SK-N-SH treated with all-trans-retinoic acid at 6 μM for 48 hours (cell line): ENCODE results near the gene RTRAF.

ENCODE experiments used
- ATAC-seq: fragments of 200-7000 bp; cut with Tn5 transposase; 3 replicates; pipeline ENCODE4 v1.9.1; 2020; ENCODE audit warnings: mild to moderate bottlenecking, moderate library complexity
- ARNTL ChIP-seq: fragments of 450-650 bp; formaldehyde crosslinking; IDR thresholded peaks from 2 replicates; pipeline ENCODE4 v1.5.0; 2020; ENCODE audit warnings: low read depth, mild to moderate bottlenecking, moderate library complexity, borderline replicate concordance
- BACH2 ChIP-seq: fragments of 250-450 bp; sonication (Bioruptor Pico); IDR thresholded peaks from 2 replicates; pipeline ENCODE4 v1.9.0; 2021; ENCODE audit warnings: mild to moderate bottlenecking, borderline replicate concordance
- CSDC2 ChIP-seq: fragments of 250-450 bp; sonication (Bioruptor Pico); IDR thresholded peaks from 2 replicates; pipeline ENCODE4 v1.5.0; 2020; ENCODE audit warnings: mild to moderate bottlenecking, moderate library complexity
- CSRNP3 ChIP-seq: fragments of 250-450 bp; sonication (Bioruptor Pico); IDR thresholded peaks from 2 replicates; pipeline ENCODE4 v1.5.1; 2021; ENCODE audit warnings: mild to moderate bottlenecking, moderate library complexity
- ESRRG ChIP-seq: fragments of 250-450 bp; sonication (Bioruptor Pico); IDR thresholded peaks from 2 replicates; pipeline ENCODE4 v1.6.1; 2021; ENCODE audit warnings: mild to moderate bottlenecking
- GLIS3 ChIP-seq: fragments of 250-450 bp; sonication (Bioruptor Pico); IDR thresholded peaks from 2 replicates; pipeline ENCODE4 v1.5.0; 2020; ENCODE audit warnings: mild to moderate bottlenecking, moderate library complexity
- ISL1 ChIP-seq: fragments of 250-450 bp; sonication (Bioruptor Pico); IDR thresholded peaks from 2 replicates; pipeline ENCODE4 v2.1.2; 2022; ENCODE audit warnings: mild to moderate bottlenecking, moderate library complexity
- OSR1 ChIP-seq: fragments of 250-450 bp; sonication (Bioruptor Pico); IDR thresholded peaks from 2 replicates; pipeline ENCODE4 v1.8.0; 2022; ENCODE audit warnings: moderate library complexity, mild to moderate bottlenecking, inconsistent platforms
- PPARA ChIP-seq: fragments of 250-450 bp; sonication (Bioruptor Pico); IDR thresholded peaks from 2 replicates; pipeline ENCODE4 v1.5.0; 2020; ENCODE audit warnings: mild to moderate bottlenecking, borderline replicate concordance
- RARB ChIP-seq: fragments of 250-450 bp; sonication (Bioruptor Pico); IDR thresholded peaks from 2 replicates; pipeline ENCODE4 v1.8.0; 2021; ENCODE audit warnings: mild to moderate bottlenecking, moderate library complexity
- SNAI2 ChIP-seq: fragments of 250-450 bp; sonication (Bioruptor Pico); IDR thresholded peaks from 2 replicates; pipeline ENCODE4 v1.5.0; 2020; ENCODE audit warnings: mild to moderate bottlenecking, moderate library complexity
- TOX ChIP-seq: fragments of 250-450 bp; sonication (Bioruptor Pico); IDR thresholded peaks from 2 replicates; pipeline ENCODE4 v1.8.0; 2021; ENCODE audit warnings: mild to moderate bottlenecking, moderate library complexity, borderline replicate concordance
- ZC3H10 ChIP-seq: fragments of 250-450 bp; sonication (Bioruptor Pico); IDR thresholded peaks from 2 replicates; pipeline ENCODE4 v1.5.1; 2021; ENCODE audit warnings: mild to moderate bottlenecking, moderate library complexity
- ZFP3 ChIP-seq: fragments of 250-450 bp; sonication (Bioruptor Pico); IDR thresholded peaks from 2 replicates; pipeline ENCODE4 v1.5.0; 2020; ENCODE audit warnings: mild to moderate bottlenecking, moderate library complexity
- ZFP30 ChIP-seq: fragments of 450-650 bp; formaldehyde crosslinking; IDR thresholded peaks from 2 replicates; pipeline ENCODE4 v1.5.0; 2022; ENCODE audit warnings: mild to moderate bottlenecking, moderate library complexity
- ZNF565 ChIP-seq: fragments of 450-650 bp; formaldehyde crosslinking; conservative IDR thresholded peaks from 2 replicates; pipeline ENCODE4 v1.5.0; 2020; ENCODE audit warnings: low read depth, mild to moderate bottlenecking, moderate library complexity
- ZNF70 ChIP-seq: fragments of 450-650 bp; formaldehyde crosslinking; IDR thresholded peaks from 2 replicates; pipeline ENCODE4 v1.5.0; 2020; ENCODE audit warnings: mild to moderate bottlenecking, moderate library complexity
- TF ChIP-seq, protein P1 (sequence below): fragments of 250-450 bp; sonication (Bioruptor Pico); IDR thresholded peaks from 2 replicates; pipeline ENCODE4 v1.8.0; 2020; ENCODE audit warnings: mild to moderate bottlenecking, moderate library complexity, borderline replicate concordance
- TF ChIP-seq, protein P2 (sequence below): fragments of 250-450 bp; sonication (Bioruptor Pico); IDR thresholded peaks from 2 replicates; pipeline ENCODE4 v1.5.1; 2020; ENCODE audit warnings: low read depth, mild to moderate bottlenecking, moderate library complexity
- TF ChIP-seq, protein P3 (sequence below): fragments of 250-450 bp; sonication (Bioruptor Pico); IDR thresholded peaks from 2 replicates; pipeline ENCODE4 v1.8.0; 2021; ENCODE audit warnings: low read depth, mild to moderate bottlenecking, moderate library complexity, borderline replicate concordance
- TF ChIP-seq, protein P4 (sequence below): fragments of 250-450 bp; sonication (Bioruptor Pico); IDR thresholded peaks from 2 replicates; pipeline ENCODE4 v1.5.0; 2020; ENCODE audit warnings: mild to moderate bottlenecking, moderate library complexity

RTRAF gene

GRCh38 chr14:52006361-52006760 lies 17.0 kb downstream of the RTRAF start (continued):
- TF ChIP-seq CSRNP3 (CRISPR knock-in tag) (no peak), ISL1 (CRISPR knock-in tag) (no peak), ZNF70 (CRISPR knock-in tag) (no peak), CSDC2 (CRISPR knock-in tag) (no peak), ESRRG (CRISPR knock-in tag) (no peak), SNAI2 (CRISPR knock-in tag) (no peak), GLIS3 (no peak), OSR1 (no peak)

DNA sequence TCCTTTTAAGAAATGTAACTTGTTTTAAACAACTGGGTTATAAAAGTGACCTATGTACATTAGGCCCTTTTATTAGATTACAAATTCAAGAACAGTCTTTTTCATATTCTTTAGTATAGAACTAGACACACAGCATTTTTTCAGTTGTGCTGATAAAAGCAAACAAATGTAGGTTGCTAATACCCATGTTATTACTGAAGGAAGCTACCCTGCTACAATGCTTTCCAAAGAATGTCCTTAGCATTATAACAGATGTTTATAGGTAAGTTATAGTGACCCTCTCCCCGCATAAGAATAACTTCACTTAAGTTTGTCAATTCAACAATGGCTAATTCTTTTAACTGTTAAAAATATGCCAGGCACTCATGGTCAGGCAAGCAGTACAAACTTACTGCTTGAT lies 17.9 kb downstream of the RTRAF start:
- no peak for ATAC-seq
- no peak for TF ChIP-seq RARB (CRISPR knock-in tag)
- TF ChIP-seq BACH2 (CRISPR knock-in tag) = no peak
- TF ChIP-seq, protein P1, sequence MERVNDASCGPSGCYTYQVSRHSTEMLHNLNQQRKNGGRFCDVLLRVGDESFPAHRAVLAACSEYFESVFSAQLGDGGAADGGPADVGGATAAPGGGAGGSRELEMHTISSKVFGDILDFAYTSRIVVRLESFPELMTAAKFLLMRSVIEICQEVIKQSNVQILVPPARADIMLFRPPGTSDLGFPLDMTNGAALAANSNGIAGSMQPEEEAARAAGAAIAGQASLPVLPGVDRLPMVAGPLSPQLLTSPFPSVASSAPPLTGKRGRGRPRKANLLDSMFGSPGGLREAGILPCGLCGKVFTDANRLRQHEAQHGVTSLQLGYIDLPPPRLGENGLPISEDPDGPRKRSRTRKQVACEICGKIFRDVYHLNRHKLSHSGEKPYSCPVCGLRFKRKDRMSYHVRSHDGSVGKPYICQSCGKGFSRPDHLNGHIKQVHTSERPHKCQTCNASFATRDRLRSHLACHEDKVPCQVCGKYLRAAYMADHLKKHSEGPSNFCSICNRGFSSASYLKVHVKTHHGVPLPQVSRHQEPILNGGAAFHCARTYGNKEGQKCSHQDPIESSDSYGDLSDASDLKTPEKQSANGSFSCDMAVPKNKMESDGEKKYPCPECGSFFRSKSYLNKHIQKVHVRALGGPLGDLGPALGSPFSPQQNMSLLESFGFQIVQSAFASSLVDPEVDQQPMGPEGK (CRISPR knock-in tag) = no peak
- TF ChIP-seq ZFP3 (CRISPR knock-in tag) = no peak
- TF ChIP-seq ZFP30 (CRISPR knock-in tag) = no peak
- TF ChIP-seq ISL1 (CRISPR knock-in tag) = no peak
- TF ChIP-seq, protein P2, sequence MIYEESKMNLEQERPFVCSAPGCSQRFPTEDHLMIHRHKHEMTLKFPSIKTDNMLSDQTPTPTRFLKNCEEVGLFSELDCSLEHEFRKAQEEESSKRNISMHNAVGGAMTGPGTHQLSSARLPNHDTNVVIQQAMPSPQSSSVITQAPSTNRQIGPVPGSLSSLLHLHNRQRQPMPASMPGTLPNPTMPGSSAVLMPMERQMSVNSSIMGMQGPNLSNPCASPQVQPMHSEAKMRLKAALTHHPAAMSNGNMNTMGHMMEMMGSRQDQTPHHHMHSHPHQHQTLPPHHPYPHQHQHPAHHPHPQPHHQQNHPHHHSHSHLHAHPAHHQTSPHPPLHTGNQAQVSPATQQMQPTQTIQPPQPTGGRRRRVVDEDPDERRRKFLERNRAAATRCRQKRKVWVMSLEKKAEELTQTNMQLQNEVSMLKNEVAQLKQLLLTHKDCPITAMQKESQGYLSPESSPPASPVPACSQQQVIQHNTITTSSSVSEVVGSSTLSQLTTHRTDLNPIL (CRISPR knock-in tag) = no peak
- TF ChIP-seq TOX (CRISPR knock-in tag) = no peak
- no peak for TF ChIP-seq CSDC2 (CRISPR knock-in tag)
- TF ChIP-seq, protein P3, sequence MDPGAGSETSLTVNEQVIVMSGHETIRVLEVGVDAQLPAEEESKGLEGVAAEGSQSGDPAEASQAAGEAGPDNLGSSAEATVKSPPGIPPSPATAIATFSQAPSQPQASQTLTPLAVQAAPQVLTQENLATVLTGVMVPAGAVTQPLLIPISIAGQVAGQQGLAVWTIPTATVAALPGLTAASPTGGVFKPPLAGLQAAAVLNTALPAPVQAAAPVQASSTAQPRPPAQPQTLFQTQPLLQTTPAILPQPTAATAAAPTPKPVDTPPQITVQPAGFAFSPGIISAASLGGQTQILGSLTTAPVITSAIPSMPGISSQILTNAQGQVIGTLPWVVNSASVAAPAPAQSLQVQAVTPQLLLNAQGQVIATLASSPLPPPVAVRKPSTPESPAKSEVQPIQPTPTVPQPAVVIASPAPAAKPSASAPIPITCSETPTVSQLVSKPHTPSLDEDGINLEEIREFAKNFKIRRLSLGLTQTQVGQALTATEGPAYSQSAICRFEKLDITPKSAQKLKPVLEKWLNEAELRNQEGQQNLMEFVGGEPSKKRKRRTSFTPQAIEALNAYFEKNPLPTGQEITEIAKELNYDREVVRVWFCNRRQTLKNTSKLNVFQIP (CRISPR knock-in tag) = no peak
- TF ChIP-seq ESRRG (CRISPR knock-in tag) = no peak
- TF ChIP-seq ARNTL (CRISPR knock-in tag) = no peak
- TF ChIP-seq ZNF565 (CRISPR knock-in tag) = no peak
- TF ChIP-seq OSR1 = no peak
- no peak for TF ChIP-seq ZC3H10 (CRISPR knock-in tag)
- no peak for TF ChIP-seq CSRNP3 (CRISPR knock-in tag)
- no peak for TF ChIP-seq SNAI2 (CRISPR knock-in tag)
- TF ChIP-seq PPARA (CRISPR knock-in tag) = no peak
- TF ChIP-seq, protein P4, sequence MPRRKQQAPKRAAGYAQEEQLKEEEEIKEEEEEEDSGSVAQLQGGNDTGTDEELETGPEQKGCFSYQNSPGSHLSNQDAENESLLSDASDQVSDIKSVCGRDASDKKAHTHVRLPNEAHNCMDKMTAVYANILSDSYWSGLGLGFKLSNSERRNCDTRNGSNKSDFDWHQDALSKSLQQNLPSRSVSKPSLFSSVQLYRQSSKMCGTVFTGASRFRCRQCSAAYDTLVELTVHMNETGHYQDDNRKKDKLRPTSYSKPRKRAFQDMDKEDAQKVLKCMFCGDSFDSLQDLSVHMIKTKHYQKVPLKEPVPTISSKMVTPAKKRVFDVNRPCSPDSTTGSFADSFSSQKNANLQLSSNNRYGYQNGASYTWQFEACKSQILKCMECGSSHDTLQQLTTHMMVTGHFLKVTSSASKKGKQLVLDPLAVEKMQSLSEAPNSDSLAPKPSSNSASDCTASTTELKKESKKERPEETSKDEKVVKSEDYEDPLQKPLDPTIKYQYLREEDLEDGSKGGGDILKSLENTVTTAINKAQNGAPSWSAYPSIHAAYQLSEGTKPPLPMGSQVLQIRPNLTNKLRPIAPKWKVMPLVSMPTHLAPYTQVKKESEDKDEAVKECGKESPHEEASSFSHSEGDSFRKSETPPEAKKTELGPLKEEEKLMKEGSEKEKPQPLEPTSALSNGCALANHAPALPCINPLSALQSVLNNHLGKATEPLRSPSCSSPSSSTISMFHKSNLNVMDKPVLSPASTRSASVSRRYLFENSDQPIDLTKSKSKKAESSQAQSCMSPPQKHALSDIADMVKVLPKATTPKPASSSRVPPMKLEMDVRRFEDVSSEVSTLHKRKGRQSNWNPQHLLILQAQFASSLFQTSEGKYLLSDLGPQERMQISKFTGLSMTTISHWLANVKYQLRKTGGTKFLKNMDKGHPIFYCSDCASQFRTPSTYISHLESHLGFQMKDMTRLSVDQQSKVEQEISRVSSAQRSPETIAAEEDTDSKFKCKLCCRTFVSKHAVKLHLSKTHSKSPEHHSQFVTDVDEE (CRISPR knock-in tag) = no peak
